Hepatocyte (in vitro differentiated cells): ENCODE results near the gene RANBP3.
"Not testable (repeated sequence)": the region's sequence is repeated elsewhere in the genome, so short reads cannot be mapped to it uniquely, and the experiment has no call there.

ENCODE experiments used
- CTCF ChIP-seq: fragments of 200-600 bp; sonication (generic); IDR thresholded peaks from 2 replicates; pipeline ENCODE4 v1.5.1; 2016; ENCODE audit warnings: antibody characterized with exemption, mild to moderate bottlenecking; ENCODE audit not compliant: poor library complexity
- EZH2 ChIP-seq: fragments of 200-600 bp; sonication (generic); IDR thresholded peaks from 2 replicates; pipeline ENCODE4 v1.6.1; 2016; ENCODE audit warnings: antibody characterized with exemption, mild to moderate bottlenecking, borderline replicate concordance
- EZH2phosphoT487 ChIP-seq: fragments of 200-600 bp; sonication (generic); IDR thresholded peaks from one replicate; pipeline ENCODE4 v1.6.1; 2018; ENCODE audit warnings: antibody characterized with exemption, mild to moderate bottlenecking, low read depth, moderate library complexity; ENCODE audit not compliant: unreplicated experiment, severe bottlenecking

DNA sequence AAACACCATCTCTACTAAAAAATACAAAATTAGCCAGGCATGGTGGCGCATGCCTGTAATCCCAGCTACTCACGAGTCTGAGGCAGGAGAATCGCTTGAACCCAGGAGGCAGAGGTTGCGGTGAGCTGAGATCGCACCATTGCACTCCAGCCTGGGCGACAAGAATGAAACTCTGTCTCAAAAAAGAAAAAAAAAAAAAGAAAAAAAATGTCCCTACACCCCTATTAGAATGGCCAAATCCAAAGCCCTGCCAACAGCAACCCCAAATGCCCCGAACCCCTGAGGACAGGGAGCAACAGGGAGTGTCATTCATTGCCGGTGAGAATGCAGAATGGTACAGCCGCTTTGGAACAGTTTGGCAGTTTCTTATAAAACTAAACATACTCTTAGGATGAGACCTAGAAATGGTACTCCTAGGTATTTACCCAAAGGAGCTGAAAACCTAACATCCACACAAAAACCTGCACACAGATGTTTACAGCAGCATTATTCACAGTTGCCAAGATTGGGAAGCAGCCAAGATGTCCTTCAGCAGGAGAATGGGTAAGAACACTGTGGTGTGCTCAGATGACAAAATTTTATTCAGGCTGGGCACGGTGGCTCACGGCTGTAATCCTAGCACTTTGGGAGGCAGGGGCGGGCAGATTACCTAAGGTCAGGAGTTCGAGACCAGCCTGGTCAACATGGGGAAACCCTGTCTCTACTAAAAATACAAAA is 94.6 kb downstream of the RANBP3 start:
- TF ChIP-seq CTCF, EZH2, EZH2phosphoT487: not testable (repeated sequence)
